Measurements from ENCODE around the gene GDPD1. TPM values are rescaled to one million over a fixed set of nuclear protein-coding genes. Genes with fewer than 3 reads are reported as not detected.

GDPD1 gene
- total and polyA plus RNA-seq, 4 donors = 1.2 to 8.7 (median 2.1) TPM

GRCh38 chr17:59181481-59181880, 38.8 kb upstream of the GDPD1 start:
- TF ChIP-seq CTCF (IDR thresholded peaks at IDR 0.05; ENCODE audit: control extremely low read depth, extremely low read depth) = no peak
- H3K4me1 ChIP-seq (ENCODE audit: control insufficient read depth in 5 of 5, insufficient read depth in 5 of 5, low read length in 5 of 5) = no peaks in the 10 kb centered on the region
- H3K4me3 ChIP-seq = no peak overlapping the region
- H3K9ac ChIP-seq (ENCODE audit: insufficient read depth in 1 of 2, low read length in 2 of 2) = no peak overlapping the region
- H3K27me3 ChIP-seq (ENCODE audit: control insufficient read depth in 3 of 3, insufficient read depth in 3 of 3, low read length in 2 of 3) = no peaks in the 10 kb centered on the region
- DNase-seq = no peak
- no peak for ATAC-seq (ENCODE audit: insufficient read depth, low FRiP score)
- no peaks in the 10 kb centered on the region for H3K9me3 ChIP-seq (ENCODE audit: control insufficient read depth in 4 of 4, insufficient read depth in 3 of 4, low read length in 3 of 4)
- 97% methylated on average over 9 of the region's 9 CpGs for WGBS, 2 donors
- peaks cover 0 to 6% (median 0%) of the 10 kb centered on the region in 4 donors for H3K36me3 ChIP-seq (ENCODE audit: control insufficient read depth in 4 of 4, insufficient read depth in 4 of 4, low read length in 4 of 4)
- H3K27ac ChIP-seq (ENCODE audit: low read depth in 1 of 2, low read length in 1 of 2) = no peak overlapping the region

DNA sequence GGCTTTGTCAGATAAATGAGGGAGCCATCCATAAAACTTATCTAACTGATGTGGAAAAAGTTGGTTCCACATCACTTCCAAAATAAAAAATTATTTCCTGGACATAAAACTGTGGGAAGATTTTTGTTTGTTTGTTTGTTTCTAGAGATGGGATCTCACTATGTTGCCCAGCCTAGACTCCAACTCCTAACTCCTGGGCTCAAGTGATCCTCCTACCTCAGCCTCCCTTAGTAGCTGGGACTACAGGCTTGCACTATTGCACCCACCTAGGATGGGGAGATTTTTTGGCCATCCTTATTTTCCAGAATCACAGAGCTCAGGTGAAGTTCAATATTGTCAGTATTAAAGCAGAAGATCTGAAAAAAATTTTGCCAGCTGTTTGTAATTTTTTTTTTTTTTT, 34.3 kb upstream of the GDPD1 start:
- ATAC-seq (ENCODE audit: insufficient read depth, low FRiP score) = no peak
- no peak for TF ChIP-seq CTCF (IDR thresholded peaks at IDR 0.05; ENCODE audit: control extremely low read depth, extremely low read depth)
- H3K27me3 ChIP-seq (ENCODE audit: control insufficient read depth in 3 of 3, insufficient read depth in 3 of 3, low read length in 2 of 3) = no peaks in the 10 kb centered on the region

DNA sequence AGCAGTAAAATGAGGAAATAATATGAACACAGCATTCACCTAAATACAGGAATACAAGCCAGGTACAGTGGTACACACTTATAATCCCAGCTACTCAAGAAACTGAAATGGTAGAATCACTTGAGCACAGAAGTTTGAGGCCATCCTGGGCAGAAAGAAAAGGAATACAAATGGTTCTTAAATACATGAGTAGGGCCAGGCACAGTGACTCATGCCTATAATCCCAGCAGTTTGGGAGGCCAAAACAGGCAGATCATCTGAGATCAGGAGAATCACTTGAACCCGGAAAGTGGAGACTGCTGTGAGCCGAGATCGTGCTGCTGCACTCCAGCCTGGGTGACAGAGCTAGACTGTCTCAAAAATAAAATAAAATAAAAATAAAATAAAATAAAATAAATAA, 33.5 kb upstream of the GDPD1 start:
- Histone ChIP-seq H3K4me3 (no peak overlapping the region), H3K27ac (ENCODE audit: low read depth in 1 of 2, low read length in 1 of 2) (no peak overlapping the region), H3K36me3 (ENCODE audit: control insufficient read depth in 4 of 4, insufficient read depth in 4 of 4, low read length in 4 of 4) (peaks cover 0 to 9% (median 1%) of the 10 kb centered on the region in 4 donors), H3K27me3 (ENCODE audit: control insufficient read depth in 3 of 3, insufficient read depth in 3 of 3, low read length in 2 of 3) (no peaks in the 10 kb centered on the region), H3K9ac (ENCODE audit: insufficient read depth in 1 of 2, low read length in 2 of 2) (no peak overlapping the region), H3K4me1 (ENCODE audit: control insufficient read depth in 5 of 5, insufficient read depth in 5 of 5, low read length in 5 of 5) (no peaks in the 10 kb centered on the region), H3K9me3 (ENCODE audit: control insufficient read depth in 4 of 4, insufficient read depth in 3 of 4, low read length in 3 of 4) (no peaks in the 10 kb centered on the region)
- TF ChIP-seq CTCF (IDR thresholded peaks at IDR 0.05; ENCODE audit: control extremely low read depth, extremely low read depth) = no peak
- ATAC-seq (ENCODE audit: insufficient read depth, low FRiP score) = no peak
- 95 to 99% methylated on average over 3 of the region's 3 CpGs for WGBS, 2 donors
- DNase-seq = no peak

More for the DNA sequence above, 34.3 kb upstream of the GDPD1 start:
- H3K4me1 ChIP-seq (ENCODE audit: control insufficient read depth in 5 of 5, insufficient read depth in 5 of 5, low read length in 5 of 5) = no peaks in the 10 kb centered on the region
- no peak overlapping the region for H3K4me3 ChIP-seq
- H3K9ac ChIP-seq (ENCODE audit: insufficient read depth in 1 of 2, low read length in 2 of 2) = no peak overlapping the region
- peaks cover 0 to 9% (median 1%) of the 10 kb centered on the region in 4 donors for H3K36me3 ChIP-seq (ENCODE audit: control insufficient read depth in 4 of 4, insufficient read depth in 4 of 4, low read length in 4 of 4)
- DNase-seq = no peak
- no peak overlapping the region for H3K27ac ChIP-seq (ENCODE audit: low read depth in 1 of 2, low read length in 1 of 2)
- H3K9me3 ChIP-seq (ENCODE audit: control insufficient read depth in 4 of 4, insufficient read depth in 3 of 4, low read length in 3 of 4) = no peaks in the 10 kb centered on the region

DNA sequence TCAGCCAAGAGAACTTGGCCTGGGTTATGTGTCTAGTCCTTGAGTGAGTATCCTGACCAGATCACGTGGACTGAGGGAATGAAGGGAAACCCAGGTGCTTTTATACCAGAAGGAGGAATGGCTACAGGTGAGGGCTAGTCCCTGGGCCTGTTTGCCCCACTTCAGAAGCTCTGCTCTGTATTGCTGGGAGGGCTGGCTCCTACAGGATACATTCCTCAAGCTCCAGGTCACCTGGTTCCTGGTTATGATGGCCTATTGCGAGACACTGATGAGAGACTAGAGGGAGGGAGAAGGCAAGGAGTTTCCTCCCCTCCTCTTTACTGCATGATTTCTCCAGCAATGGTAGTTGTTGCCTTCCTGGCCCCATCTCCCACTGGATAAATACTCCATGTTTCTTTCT, 29.5 kb upstream of the GDPD1 start:
- H3K9me3 ChIP-seq (ENCODE audit: control insufficient read depth in 4 of 4, insufficient read depth in 3 of 4, low read length in 3 of 4) = no peaks in the 10 kb centered on the region
- H3K4me1 ChIP-seq (ENCODE audit: control insufficient read depth in 5 of 5, insufficient read depth in 5 of 5, low read length in 5 of 5) = no peaks in the 10 kb centered on the region
- peaks cover 0 to 15% (median 6%) of the 10 kb centered on the region in 4 donors for H3K36me3 ChIP-seq (ENCODE audit: control insufficient read depth in 4 of 4, insufficient read depth in 4 of 4, low read length in 4 of 4)
- no peak for TF ChIP-seq CTCF (IDR thresholded peaks at IDR 0.05; ENCODE audit: control extremely low read depth, extremely low read depth)
- H3K9ac ChIP-seq (ENCODE audit: insufficient read depth in 1 of 2, low read length in 2 of 2) = no peak overlapping the region
- WGBS, 2 donors = 91 to 92% methylated on average over 2 of the region's 2 CpGs
- DNase-seq (no peak), ATAC-seq (ENCODE audit: insufficient read depth, low FRiP score) (no peak)
- no peak overlapping the region for H3K4me3 ChIP-seq
- H3K27ac ChIP-seq (ENCODE audit: low read depth in 1 of 2, low read length in 1 of 2) = no peak overlapping the region
- no peaks in the 10 kb centered on the region for H3K27me3 ChIP-seq (ENCODE audit: control insufficient read depth in 3 of 3, insufficient read depth in 3 of 3, low read length in 2 of 3)
